GM12878 (cell line): ENCODE data around the gene NPDC1. TPM values are rescaled to one million over a fixed set of nuclear protein-coding genes. Genes with fewer than 3 reads are reported as not detected.

ENCODE experiments used
- ATAC-seq: fragments of 200-7000 bp; cut with Tn5 transposase; 3 replicates; pipeline ENCODE4 v1.9.1; 2020; ENCODE audit warnings: mild to moderate bottlenecking, moderate library complexity
- BruUV-seq: library from RNA; stranded (reverse); fragments of 400-500 nt; replicated peaks from 2 replicates; lab custom pipeline; 2021; lab: Mats Ljungman, UMichigan
- CTCF ChIA-PET: fragments of 300-600 bp; sonication (Branson Sonifier 250); formaldehyde crosslinking; extraction: SDS; loops from one replicate; lab custom pipeline; 2021; ENCODE audit warnings: inconsistent platforms; lab: Yijun Ruan, JAX
- POLR2A ChIA-PET: fragments of 350-600 bp; formaldehyde crosslinking; extraction: SDS; loops from one replicate; lab custom pipeline; 2021; ENCODE audit warnings: inconsistent platforms; lab: Charles Lee
- RAD21 ChIA-PET: fragments of 300-600 bp; sonication (Branson Sonifier 250); formaldehyde crosslinking; loops from one replicate; lab custom pipeline; 2023; ENCODE audit warnings: antibody characterized with exemption; ENCODE audit not compliant: unreplicated experiment; lab: Charles Lee
- SMC1A ChIA-PET: fragments of 300-600 bp; sonication (Branson Sonifier 250); formaldehyde crosslinking; loops from one replicate; lab custom pipeline; 2023; ENCODE audit not compliant: unreplicated experiment, uncharacterized antibody; lab: Charles Lee
- DNase-seq: peaks from one replicate; pipeline ENCODE4 v3.0.0-alpha.2; 2011; ENCODE audit warnings: low read depth, low spot score
- FAIRE-seq: peaks from 3 replicates; lab custom pipeline; 2011; peaks lifted over from hg19 to GRCh38; lab: Jason Lieb, UNC
- H2AFZ ChIP-seq: 2 replicates; pipeline ENCODE4 v1.6.0; 2011; ENCODE audit warnings: low read depth, low read length, control low read depth; ENCODE audit not compliant: control insufficient read depth
- H3K27ac ChIP-seq: 2 replicates; pipeline ENCODE4 v1.5.1; 2011; ENCODE audit warnings: control low read depth; ENCODE audit not compliant: control insufficient read depth, insufficient read depth
- H3K27me3 ChIP-seq, 2 experiments: replicated peaks in 1 of 2; 2 replicates each; pipeline versions ENCODE4 v1.6.0 to v1.6.1; 2011; ENCODE audit warnings: low read length in 1 of 2; ENCODE audit not compliant: control insufficient read depth in 2 of 2, insufficient read depth in 2 of 2
- H3K36me3 ChIP-seq, 2 experiments: 2 replicates each; pipeline ENCODE4 v1.5.1; 2011; ENCODE audit warnings: low read length in 1 of 2; ENCODE audit not compliant: control insufficient read depth in 2 of 2, insufficient read depth in 2 of 2
- H3K4me1 ChIP-seq: 2 replicates; pipeline ENCODE4 v1.6.1; 2011; ENCODE audit warnings: mild to moderate bottlenecking, low read length, moderate library complexity, mixed read lengths; ENCODE audit not compliant: control insufficient read depth, insufficient read depth
- H3K4me2 ChIP-seq: 2 replicates; pipeline ENCODE4 v1.6.0; 2011; ENCODE audit warnings: control low read depth; ENCODE audit not compliant: control insufficient read depth, insufficient read depth
- H3K4me3 ChIP-seq: fragments of 200-600 bp; sonication (generic); 2 replicates; pipeline ENCODE4 v1.5.1; 2016
- H3K79me2 ChIP-seq: 2 replicates; pipeline ENCODE4 v1.6.0; 2011; ENCODE audit warnings: low read length; ENCODE audit not compliant: control insufficient read depth, insufficient read depth
- H3K9ac ChIP-seq: 2 replicates; pipeline ENCODE4 v1.8.0; 2011; ENCODE audit warnings: low read length, control low read depth, mixed read lengths; ENCODE audit not compliant: control insufficient read depth, insufficient read depth
- H3K9me3 ChIP-seq: replicated peaks from 3 replicates; pipeline ENCODE4 v1.5.1; 2011; ENCODE audit warnings: mild to moderate bottlenecking, low read length; ENCODE audit not compliant: control insufficient read depth, insufficient read depth
- H4K20me1 ChIP-seq: 2 replicates; pipeline ENCODE4 v1.6.0; 2011; ENCODE audit not compliant: control insufficient read depth, insufficient read depth
- MYC ChIP-seq: IDR thresholded peaks from 2 replicates; pipeline ENCODE4 v1.6.1; 2011; ENCODE audit warnings: mild to moderate bottlenecking, low read length, moderate library complexity, inconsistent platforms; ENCODE audit not compliant: insufficient read depth, insufficient replicate concordance, insufficient read length, severe bottlenecking
- POLR2AphosphoS2 ChIP-seq: IDR thresholded peaks from 2 replicates; pipeline ENCODE4 v1.6.1; 2011; ENCODE audit warnings: low read depth, mild to moderate bottlenecking, low read length, improper control_type of control experiment, moderate library complexity
- ZBTB40 ChIP-seq: fragments of 450-650 bp; IDR thresholded peaks from 2 replicates; pipeline ENCODE4 v1.6.1; 2016; ENCODE audit warnings: mild to moderate bottlenecking, moderate library complexity, borderline replicate concordance
- ZSCAN29 ChIP-seq: fragments of 450-650 bp; IDR thresholded peaks from 2 replicates; pipeline ENCODE4 v1.6.1; 2017; ENCODE audit warnings: mild to moderate bottlenecking, moderate library complexity
- WGBS: methylation state at CpG from one replicate; pipeline ENCODE4 v1.1.6; 2016; ENCODE audit warnings: low lambda C conversion rate; ENCODE audit not compliant: insufficient replicate concordance, insufficient coverage; ENCODE audit errors: missing lambda C conversion rate; 5-methylcytosine and 5-hydroxymethylcytosine counted together
- in situ Hi-C: fragments of 300-500 bp; cut with MboI; formaldehyde crosslinking; loops from 9 replicates; pipeline ENCODE4 v1.14.3; 2018; ENCODE audit warnings: mixed read lengths
- intact Hi-C: fragments of 100-400 bp; cut with micrococcal nuclease; formaldehyde crosslinking; loops from one replicate; pipeline ENCODE4 v1.14.2; 2022; ENCODE audit not compliant: unreplicated experiment
- polyA plus RNA-seq, 11 experiments: library from polyadenylated mRNA; depleted of rRNA in 4 of 11; unstranded in 6 of 11; stranded (reverse) in 5 of 11; fragments of >200 nt; fragmentation: Nextera tagmentation in 4 of 11; fragmentation: Illumina TruSeq in 1 of 11; extraction: Ambion mirVana in 4 of 11; extraction: Trizol in 1 of 11; gene quantifications; 1 replicate in 1 of 11; 2 replicates in 10 of 11; pipeline versions ENCODE4 v1.2.1 to v1.2.3, GENCODE V29; 2011 to 2016; ENCODE audit warnings: inconsistent platforms in 2 of 11, missing spikeins in 2 of 11, low read depth in 1 of 11
- total RNA-seq, 4 experiments: library from RNA; depleted of rRNA in 3 of 4; stranded (reverse); fragments of >200 nt in 3 of 4; fragmentation: Illumina TruSeq in 1 of 4; extraction: Trizol in 1 of 4; gene quantifications; 2 replicates each; pipeline versions ENCODE4 v1.2.1 to v1.2.3, GENCODE V29; 2013 to 2021
- TF ChIP-seq, protein P1 (sequence below): fragments of 450-650 bp; IDR thresholded peaks from 2 replicates; pipeline ENCODE4 v1.6.1; 2017; ENCODE audit warnings: mild to moderate bottlenecking

Gene NPDC1
- total and polyA plus RNA-seq, 10 of the 15 experiments (the other 5 are each of a cell fraction or from before 2014, with no cell fraction given): 0.04 to 1.7 (median 0.77) TPM; not detected in 2

DNA sequence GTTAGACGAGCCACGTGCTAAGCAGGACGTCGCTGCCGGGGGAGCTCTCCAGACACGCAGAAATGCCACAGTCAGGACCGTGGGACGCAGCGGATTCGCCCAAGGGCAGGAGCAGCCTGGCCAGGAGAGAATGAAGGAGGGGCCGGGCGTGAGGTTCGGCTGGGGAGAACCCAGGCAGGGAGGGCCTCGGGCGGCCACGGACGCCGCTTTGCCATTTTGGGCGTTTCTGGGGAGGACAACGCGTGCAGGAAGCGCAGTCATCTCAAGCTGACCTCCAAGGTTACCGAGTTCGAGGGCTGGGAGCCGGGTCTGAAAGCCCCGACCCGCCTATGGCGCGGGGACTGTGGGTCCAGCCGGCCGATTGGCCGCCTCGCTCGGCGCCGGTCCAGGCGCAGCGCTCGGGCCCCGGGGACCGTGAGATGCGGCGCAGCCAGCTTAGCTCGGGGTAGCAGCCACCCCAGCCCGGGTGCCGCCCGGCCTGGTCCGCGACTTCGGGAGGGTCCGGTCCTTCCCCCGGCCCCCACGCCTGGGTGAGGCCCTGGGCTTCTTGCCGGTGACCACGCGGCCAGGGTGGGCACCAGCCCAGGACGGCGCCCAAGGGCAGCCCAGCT lies 40.0 kb upstream of the NPDC1 start (continued):
- TF ChIP-seq ZSCAN29: no peak
- peak; percentile 16 for TF ChIP-seq MYC
- TF ChIP-seq, all 136 proteins: peak for 5

- FAIRE-seq: no peak
- Histone ChIP-seq H3K9ac (no peak overlapping the region), H3K9me3 (no peaks in the 10 kb centered on the region), H3K36me3 (peaks cover 0 to 2% of the 10 kb centered on the region in 2 experiments; a peak in 3 of 4 replicates), H3K4me3 (no peak overlapping the region), H2AFZ (no peak overlapping the region), H3K27ac (no peak overlapping the region), H3K27me3 (no peaks in the 10 kb centered on the region), H3K4me2 (no peak overlapping the region), H3K4me1 (peaks cover 29% of the 10 kb centered on the region), H4K20me1 (no peaks in the 10 kb centered on the region), H3K79me2 (peaks cover 10% of the 10 kb centered on the region)
- intact Hi-C loops: no loop called here
- POLR2A ChIA-PET: interaction anchor here (0.6 to 4.6 kb wide), 7 partner anchors 11 to 267 kb away, joined by 3 to 19 read pairs (median 3); partner anchors contain the start of genes SAPCD2 and TMEM210
- in situ Hi-C loops: no loop called here
- SMC1A ChIA-PET: interaction anchor here (0.5 to 2.8 kb wide), 4 partner anchors 14 to 424 kb away, joined by 3 to 30 read pairs (median 6); partner anchors contain the start of genes DPP7 and SAPCD2
- ATAC-seq: no peak
- TF ChIP-seq POLR2AphosphoS2 (0 out of 2 replicates have a peak, but pooled peaks have one; percentile 31), ZBTB40 (no peak)
- TF ChIP-seq, protein P1, sequence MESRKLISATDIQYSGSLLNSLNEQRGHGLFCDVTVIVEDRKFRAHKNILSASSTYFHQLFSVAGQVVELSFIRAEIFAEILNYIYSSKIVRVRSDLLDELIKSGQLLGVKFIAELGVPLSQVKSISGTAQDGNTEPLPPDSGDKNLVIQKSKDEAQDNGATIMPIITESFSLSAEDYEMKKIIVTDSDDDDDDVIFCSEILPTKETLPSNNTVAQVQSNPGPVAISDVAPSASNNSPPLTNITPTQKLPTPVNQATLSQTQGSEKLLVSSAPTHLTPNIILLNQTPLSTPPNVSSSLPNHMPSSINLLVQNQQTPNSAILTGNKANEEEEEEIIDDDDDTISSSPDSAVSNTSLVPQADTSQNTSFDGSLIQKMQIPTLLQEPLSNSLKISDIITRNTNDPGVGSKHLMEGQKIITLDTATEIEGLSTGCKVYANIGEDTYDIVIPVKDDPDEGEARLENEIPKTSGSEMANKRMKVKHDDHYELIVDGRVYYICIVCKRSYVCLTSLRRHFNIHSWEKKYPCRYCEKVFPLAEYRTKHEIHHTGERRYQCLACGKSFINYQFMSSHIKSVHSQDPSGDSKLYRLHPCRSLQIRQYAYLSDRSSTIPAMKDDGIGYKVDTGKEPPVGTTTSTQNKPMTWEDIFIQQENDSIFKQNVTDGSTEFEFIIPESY: no peak
- CTCF ChIA-PET: interaction anchor here (0.6 to 5.0 kb wide), 5 partner anchors 11 to 188 kb away, joined by 3 to 80 read pairs (median 5); partner anchors contain the start of genes RNF224 and SAPCD2
- no TSS peak for BruUV-seq
- RAD21 ChIA-PET: interaction anchor here (0.7 to 2.1 kb wide), 4 partner anchors 11 to 30 kb away, joined by 3 to 8 read pairs (median 8); partner anchors contain the start of genes DPP7 and SAPCD2
- no peak for DNase-seq
- WGBS: 54% methylated on average over 9 of the region's 9 CpGs
These were observed 38.5 kb upstream of the NPDC1 start for GRCh38 chr9:137084526-137084925.
